Ovary (tissue), 3 donors: ENCODE results near the gene ZNF33A.

Experiments used
- CTCF ChIP-seq, 3 donors: fragments of 450-650 bp in 2 of 3; fragments of 200-600 bp in 1 of 3; IDR thresholded peaks; one replicate each; pipeline versions ENCODE4 v1.5.1 to v1.8.0; 2016 to 2022; ENCODE audit warnings: antibody characterized with exemption in 3 of 3, mild to moderate bottlenecking in 1 of 3
- EP300 ChIP-seq: sonication (generic); formaldehyde crosslinking; IDR thresholded peaks from one replicate; pipeline ENCODE4 v1.6.1; 2017; ENCODE audit warnings: antibody characterized with exemption
- POLR2A ChIP-seq: fragments of 450-650 bp; IDR thresholded peaks from one replicate; pipeline ENCODE4 v1.6.1; 2017; ENCODE audit warnings: antibody characterized with exemption, mild to moderate bottlenecking, moderate library complexity
- donor health status: DM: no; HTN: no; CAD: no.

- no peak for TF ChIP-seq POLR2A
- TF ChIP-seq CTCF (IDR thresholded peaks at IDR 0.05) = no peak
- TF ChIP-seq EP300 = no peak
Measured at GRCh38 chr10:38038932-38039245, 28.4 kb downstream of the ZNF33A start.
